Measurements from ENCODE around the gene HECTD4.
"Not testable (repeated sequence)": the region's sequence is repeated elsewhere in the genome, so short reads cannot be mapped to it uniquely, and the experiment has no call there.

Gene HECTD4

DNA sequence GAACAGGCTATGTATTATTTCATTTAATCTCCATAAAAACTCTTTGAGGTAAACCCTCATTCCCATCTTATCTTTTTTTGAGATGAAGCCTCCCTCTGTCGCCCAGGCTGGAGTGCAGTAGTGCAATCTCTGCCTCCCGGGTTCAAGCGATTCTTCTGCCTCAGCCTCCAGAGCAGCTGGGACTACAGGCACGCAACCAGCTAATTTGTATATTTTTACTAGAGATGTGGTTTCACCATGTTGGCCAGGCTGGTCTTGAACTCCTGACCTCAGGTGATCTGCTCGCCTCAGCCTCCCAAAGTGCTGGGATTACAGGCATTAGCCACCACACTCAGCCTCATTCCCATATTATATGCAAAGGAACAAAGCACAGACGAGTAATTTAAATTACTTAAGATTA lies 25.5 kb upstream of the HECTD4 start:
- not testable (repeated sequence) for DNase-seq (ENCODE audit: low read depth in 2 of 2)

DNA sequence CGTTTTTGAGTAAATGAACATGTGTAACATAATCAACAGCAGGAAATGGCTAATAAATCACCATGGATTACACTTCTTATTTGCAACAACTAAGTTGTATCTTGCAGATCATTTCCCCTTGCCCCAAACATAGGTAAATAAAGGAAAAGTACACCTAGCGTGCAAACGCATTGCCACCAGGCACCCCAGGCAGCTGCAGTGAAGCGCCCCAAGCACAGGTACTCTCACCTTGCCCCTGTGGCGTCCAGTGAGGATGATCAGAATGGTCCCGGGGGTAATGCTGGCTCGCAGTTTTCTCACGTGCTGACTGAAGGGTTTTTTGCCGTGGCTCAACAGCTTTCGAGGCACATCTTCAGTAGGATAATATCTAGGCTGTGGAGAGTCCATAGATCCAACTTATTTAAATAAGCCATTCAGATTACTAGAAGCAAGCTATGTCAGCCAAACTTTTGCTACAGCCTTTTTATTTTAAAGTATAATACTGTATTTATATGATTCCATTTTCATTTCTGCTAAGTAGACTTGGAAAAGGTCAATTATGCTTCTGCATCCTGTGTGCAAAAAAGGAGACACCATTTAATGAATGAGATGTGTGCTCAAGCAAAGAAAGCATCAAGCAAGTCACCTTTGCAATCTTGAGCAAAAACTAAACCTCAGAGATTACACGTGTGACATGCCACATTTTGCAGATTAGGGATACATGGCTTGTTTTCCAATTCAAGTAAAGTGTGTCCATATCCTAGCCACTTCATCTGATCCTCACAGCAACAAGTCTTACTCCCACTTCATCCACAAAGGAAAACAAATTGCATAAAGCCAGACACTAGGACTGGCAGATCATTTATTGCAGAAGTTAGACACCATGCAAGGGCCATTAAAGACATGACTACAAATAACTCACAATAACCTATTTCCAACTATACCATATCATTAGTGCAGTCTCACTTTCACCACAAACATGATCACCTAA lies 24.6 kb upstream of the HECTD4 start:
- DNase-seq (ENCODE audit: low read depth in 2 of 2): no peak

DNA sequence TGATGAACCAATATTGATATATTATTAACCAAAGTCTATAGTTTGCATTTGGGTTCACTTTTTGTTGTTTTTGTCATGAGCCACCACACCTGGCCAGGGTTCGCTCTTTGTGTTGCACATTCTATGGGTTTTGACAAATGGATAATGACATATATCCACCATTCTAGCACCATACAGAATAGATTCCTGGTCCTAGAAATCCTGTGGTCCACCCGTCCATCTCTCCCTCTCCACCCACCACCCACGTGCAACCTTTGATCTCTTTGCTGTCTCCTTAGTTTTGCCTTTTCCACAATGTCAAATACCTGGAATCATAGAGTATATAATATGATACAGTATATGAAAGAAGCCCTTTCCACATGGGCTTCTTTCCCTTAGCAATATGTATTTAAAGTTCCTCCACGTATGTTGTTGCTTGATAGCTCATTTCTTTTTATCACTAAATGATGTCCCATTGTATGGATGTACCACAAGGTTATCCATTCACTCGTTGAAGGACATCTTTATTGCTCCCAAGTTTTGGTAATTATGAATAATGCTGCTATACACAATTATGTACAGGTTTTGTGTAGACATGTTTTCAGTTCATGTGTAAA lies 19.8 kb upstream of the HECTD4 start:
- no peak for DNase-seq (ENCODE audit: low read depth in 2 of 2)

DNA sequence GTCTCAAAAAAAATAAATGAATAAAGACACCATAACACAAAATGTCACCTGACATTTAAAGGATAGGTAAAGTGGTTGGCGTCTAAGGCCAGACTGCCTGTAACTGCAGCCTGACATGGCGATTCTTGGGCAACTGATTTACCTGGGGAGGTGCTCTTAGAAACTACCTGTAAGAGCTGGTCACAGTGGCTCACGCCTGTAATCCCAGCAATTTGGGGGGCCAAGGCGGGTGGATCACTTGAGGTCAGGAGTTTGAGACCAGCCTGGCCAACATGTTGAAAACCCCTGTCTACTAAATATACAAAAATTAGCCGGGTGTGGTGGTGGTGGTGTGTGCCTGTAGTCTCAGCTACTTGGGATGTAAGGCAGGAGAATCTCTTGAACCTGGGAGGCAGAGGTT lies 18.8 kb upstream of the HECTD4 start:
- DNase-seq (ENCODE audit: low read depth in 2 of 2): no peak

DNA sequence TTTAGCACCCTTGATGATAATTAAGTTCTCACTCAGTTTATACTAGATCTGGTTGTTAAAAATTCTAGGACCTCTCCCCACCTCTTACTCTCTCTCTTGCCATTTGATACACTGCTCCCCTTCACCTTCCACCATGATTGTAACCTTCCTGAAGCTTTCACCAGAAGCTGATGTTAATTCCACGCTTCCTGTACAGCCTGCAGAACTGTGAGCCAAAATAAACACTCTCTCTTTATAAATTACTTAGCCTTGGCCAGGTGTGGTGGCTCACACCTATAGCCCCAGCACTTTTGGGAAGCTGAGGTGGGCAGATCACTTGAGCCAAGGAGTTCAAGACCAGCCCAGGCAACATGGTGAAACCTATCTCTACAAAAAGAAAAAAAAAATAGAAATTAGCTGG lies 11.1 kb upstream of the HECTD4 start:
- DNase-seq (ENCODE audit: low read depth in 2 of 2): no peak

DNA sequence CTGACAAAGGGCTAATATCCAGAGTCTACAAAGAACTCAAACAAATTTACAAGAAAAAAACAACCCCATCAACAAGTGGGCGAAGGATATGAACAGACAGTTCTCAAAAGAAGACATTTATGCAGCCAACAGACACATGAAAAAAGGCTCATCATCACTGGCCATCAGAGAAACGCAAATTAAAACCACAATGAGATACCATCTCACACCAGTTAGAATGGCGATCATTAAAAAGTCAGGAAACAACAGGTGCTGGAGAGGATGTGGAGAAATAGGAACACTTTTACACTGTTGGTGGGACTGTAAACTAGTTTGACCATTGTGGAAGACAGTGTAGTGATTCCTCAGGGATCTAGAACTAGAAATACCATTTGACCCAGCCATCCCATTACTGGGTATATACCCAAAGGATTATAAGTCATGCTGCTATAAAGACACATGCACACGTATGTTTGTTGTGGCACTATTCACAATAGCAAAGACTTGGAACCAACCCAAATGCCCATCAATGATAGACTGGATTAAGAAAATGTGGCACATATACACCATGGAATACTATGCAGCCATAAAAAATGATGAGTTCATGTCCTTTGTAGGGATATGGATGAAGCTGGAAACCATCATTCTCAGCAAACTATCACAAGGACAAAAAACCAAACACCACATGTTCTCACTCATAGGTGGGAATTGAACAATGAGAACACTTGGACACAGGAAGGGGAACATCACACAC lies 7.9 kb upstream of the HECTD4 start:
- DNase-seq (ENCODE audit: low read depth in 2 of 2): not testable (repeated sequence)

DNA sequence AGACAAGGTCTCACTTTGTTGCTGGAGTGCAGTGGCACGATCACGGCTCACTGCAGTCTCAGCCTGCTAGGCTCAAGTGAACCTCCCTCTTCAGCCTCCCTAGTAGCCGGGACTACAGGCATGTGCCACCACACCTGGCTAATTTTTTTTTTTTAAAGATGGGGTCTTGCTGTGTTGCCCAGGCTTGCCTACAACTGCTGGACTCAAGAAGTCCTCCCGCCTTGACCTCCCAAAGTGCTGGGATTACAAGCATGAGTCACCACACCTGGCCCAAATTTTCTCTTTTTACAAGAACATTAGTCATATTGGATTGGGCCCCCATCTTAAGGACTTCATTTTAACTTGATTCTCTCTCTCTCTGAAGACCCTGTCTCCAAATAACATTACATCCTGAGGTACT lies 7.0 kb upstream of the HECTD4 start:
- no peak for DNase-seq (ENCODE audit: low read depth in 2 of 2)

DNA sequence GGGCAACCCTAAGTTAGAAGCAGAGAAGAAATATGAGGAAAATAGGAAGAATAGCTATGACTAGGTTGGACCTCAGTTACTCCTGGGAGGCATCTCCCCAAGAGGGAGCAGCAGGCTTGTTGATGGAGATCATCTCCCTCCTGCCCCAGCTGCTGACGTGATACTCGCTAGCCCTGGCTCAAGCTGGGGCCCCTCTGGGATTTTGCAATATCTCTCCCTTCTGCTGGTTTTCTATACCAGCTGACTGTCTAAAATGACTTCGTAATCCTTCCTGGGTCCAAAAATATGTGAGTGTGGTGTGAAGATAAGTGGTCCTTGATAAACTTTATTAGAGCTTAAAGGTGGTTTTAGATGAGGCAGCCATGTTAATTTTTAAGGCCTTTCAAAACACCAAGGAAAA lies 4.5 kb upstream of the HECTD4 start:
- DNase-seq (ENCODE audit: low read depth in 2 of 2): no peak

DNA sequence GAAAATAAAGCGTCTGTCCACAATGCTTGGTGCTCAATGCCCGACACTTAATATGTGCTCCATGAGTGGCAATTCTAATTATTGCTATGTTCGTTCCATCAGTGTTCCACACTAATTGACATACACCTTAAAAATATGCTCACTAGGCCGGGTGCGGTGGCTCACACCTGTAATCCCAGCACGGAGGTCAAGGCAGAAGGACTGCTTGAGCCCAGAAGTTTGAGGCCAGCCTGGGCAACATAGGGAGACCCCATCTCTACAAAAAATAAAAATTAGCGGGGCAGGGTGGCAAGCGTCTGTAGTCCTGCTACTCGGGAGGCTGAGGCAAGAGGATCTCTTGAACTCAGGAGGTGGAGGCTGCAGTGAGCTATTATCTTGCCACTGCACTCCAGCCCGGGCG lies 635 bp upstream of the HECTD4 start:
- DNase-seq (ENCODE audit: low read depth in 2 of 2): no peak

DNA sequence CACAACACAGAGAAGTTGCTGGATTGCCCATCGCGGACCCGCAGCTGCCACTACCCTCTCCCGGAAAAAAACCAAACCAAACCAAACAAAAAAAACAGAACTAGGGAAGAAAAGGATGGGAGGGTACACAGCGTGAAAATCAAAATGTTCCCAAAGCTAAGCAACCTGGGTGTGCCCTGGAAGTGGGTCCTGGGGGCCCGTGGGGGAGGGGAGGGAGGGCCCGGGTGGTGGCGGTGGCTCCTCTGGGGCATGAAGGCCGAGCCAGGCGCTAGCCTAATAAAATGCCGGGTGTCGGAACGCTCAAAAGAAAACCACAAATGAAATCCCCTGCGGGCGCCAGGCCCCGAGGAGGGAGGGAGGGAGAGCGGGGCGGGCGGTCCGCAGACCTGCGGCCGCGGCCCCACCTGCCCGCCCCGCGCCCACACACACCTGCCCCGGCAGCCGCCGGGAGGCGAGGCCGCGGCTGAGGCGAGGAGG lies 787 bp downstream of the HECTD4 start:
- no peak for DNase-seq (ENCODE audit: low read depth in 2 of 2)

DNA sequence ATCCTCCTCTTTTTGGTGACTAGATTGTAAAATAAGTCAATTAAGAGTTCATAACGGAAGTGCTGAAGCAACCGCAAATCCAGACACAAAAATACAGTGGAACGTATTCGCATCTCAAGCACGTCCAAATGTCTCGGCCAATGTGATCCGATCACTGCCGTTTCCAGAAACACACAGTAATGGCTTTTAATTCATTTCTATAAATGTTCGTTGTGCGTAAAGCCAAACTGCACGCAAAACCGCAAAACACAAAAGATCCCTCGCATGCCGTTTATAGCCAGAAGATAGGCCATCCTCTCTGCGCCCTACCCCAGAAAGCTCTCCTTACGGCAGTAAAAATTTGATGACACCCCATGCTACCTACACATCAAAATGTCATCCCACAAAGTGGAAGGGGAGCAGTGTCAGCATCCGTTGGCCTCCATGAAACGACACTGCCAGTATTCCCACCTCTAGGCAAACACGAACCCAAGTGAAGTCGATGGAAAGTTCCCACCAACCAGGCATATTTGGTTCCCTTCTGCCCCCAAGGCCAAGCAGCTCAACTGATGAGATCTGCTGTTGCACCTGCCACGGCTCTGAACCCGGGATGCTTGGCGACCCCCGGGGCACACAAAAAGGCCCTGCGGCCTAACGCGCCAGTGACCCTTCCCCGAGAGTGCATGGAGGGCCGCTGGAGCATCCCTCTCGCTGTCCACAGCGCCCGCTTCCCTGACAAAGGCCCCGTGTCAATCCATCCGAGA lies 1.4 kb downstream of the HECTD4 start:
- DNase-seq (ENCODE audit: low read depth in 2 of 2): no peak

DNA sequence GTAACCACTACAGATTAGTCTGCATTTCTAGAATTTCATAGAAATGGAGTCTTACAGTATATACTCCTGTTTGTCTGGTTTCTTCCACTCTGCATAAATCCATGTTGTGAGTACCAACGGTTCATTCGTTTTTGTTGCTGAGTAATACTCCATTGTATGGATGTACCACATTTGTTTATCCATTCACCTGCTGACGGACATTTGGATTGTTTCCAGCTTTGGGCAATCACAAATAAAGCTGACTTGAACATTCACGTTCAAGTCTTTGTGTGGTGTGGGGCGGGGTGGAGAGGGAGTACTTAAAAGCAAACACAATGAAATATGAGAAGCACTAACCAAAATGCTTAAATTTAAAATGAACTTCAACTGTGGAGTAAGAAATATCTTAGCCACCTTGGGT lies 7.1 kb downstream of the HECTD4 start:
- DNase-seq (ENCODE audit: low read depth in 2 of 2): no peak

DNA sequence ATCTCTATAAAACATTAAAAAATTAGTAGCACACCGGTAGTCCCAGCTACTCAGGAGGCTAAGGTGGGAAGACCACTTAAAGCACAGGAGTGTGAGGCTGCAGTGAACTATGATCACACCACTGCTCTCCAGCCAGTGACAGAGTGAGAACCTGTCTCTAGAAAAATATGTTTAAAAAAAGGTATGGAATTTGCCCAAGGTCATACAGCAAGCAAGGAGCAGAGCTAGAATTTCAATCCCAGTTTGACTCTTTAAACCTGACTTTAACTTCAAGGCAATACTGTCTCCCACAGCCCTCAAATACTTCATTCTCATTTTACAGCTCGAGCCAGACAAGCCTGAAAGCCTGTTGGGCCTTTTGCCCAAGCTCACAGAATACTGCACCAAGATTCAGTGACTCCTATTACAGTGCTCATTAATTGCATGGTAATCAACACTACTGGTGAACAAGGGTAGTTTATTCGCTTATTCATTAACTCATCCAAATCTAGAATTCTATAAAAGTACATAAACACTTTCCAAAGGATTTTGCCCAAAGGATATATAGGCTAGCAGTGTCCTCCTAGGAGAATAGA lies 8.0 kb downstream of the HECTD4 start:
- no peak for DNase-seq (ENCODE audit: low read depth in 2 of 2)

DNA sequence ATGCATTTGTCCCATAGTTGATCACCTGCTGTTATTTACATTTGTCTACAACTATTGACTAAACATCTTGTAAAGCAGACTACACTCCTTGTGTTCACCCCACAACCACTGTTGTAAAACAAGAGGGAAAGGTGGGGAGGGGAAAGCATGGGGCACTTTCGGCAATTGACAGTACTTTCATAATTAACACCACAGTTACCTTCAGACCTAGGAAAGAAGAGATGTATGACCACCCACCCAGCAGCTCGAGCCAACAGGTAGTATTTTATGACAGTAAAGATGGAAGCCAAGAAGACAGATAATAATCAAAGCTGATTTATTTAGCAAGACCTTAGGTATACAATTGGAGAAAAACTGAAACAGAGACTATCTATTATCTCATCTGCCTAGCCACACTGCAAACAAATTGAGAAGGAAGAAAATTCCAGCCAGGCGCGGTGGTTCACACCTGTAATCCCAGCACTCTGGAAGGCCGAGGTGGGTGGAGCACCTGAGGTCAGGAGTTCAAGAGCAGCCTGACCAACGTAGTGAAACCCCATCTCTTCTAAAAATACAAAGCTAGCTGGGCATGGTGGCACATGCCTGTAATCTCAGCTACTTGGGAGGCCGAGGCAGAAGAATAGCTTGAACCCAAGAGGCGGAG lies 11.2 kb downstream of the HECTD4 start:
- no peak for DNase-seq (ENCODE audit: low read depth in 2 of 2)

DNA sequence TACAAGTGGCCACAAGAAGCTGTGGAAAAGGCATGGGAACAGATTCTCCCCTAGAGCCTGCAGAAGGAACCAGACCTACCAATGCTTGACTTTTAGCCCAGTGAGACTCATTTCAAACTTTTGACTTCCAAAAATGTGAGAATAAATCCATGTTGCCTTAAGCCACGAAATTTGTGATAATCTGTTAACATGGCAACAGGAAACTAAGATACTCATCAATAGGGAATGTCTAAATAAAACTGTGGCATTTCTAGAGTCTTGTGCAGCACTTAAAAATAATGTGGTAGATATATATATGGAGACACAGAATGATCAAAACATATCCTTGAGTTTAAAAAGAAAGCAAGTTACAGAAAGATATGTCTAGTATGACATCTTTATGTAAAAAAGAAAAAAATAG lies 12.0 kb downstream of the HECTD4 start:
- no peak for DNase-seq (ENCODE audit: low read depth in 2 of 2)

DNA sequence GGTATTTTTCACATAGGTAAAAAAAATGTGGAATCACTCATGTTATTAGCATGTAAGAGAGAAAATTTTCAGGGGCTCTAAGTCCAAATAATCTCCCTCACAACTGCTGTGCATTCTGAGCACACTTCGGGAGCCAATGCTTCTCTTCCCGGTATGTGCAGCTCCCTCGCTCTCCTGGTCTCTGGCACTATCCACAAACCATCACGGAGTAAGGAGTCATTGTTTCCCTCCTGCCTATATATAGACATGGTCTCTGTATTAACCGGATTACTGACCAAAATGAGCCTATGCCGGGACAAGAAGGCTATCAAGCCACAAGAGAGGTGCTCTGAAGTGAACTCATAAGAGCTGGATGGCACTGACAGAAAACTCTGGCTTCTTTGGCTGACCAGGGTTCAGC lies 13.4 kb downstream of the HECTD4 start:
- no peak for DNase-seq (ENCODE audit: low read depth in 2 of 2)

DNA sequence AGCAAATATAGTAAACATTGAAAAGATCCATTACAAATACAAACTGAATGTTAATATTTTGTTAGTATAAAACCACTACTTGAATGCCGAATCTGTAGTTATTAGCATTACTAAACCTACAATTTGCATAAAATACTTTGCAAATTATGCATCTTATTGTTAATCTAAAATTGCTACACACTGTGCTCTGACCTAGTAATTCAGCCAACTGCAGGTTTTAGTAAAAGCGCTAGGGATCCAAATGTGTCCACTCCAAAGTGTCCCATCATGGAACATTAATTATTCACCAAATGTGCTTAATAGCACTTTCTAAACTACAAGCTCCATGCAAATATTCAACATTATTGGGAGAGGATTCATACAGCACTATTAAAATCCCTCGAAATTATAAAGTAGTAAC lies 14.3 kb downstream of the HECTD4 start:
- DNase-seq (ENCODE audit: low read depth in 2 of 2): no peak

DNA sequence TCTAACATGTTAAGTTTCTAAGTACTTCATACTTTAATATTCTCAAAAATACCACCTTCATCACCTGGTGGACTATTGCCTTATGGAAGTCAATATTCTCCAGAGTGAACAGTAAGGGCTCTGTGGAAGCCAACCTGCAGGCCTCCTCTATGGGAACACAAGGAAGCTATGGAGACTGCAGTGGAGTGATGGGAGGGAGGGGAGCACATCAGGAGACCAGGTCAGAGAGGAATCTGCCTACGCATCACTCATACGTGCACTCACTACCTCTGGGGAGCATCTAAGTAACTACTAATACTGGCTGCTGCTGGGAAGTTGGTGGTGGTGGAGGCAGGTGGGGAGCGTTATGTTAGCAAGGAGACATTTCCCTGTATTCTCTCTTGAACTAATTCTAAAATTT lies 19.9 kb downstream of the HECTD4 start:
- no peak for DNase-seq (ENCODE audit: low read depth in 2 of 2)

DNA sequence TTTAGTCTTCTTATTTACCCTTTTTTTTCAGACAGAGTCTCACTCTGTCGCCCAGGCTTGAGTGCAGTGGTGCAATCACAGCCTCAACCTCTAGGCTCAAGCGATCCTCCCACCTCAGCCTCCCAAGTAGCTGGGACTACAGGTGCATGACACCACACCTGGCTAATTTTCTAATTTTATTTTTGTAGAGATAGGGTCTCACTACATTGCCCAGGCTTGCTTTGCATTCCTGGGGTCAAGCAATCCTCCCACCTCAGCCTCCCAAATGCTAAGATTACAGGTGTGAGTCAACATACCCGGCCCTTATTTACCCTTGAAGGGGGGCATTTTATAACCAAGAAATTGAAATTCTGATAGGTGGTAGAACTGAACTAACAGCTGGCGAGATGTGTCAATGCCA lies 21.0 kb downstream of the HECTD4 start:
- no peak for DNase-seq (ENCODE audit: low read depth in 2 of 2)

DNA sequence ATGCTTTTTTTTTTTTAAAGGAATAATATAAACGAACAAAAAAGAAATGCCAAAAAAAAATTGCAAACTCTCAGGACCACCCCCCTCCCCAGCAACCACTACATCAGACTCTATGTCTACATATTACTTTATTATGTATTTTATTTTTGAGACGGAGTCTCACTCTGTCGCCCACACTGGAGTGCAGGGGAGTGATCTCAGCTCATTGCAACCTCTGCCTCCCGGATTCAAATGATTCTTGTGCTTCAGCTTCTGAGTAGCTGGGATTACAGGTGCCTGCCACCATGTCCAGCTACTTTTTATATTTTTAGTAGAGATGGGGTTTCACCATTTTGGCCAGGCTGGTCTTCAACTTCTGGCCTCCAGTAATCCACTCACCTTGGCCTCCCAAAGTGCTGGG lies 22.9 kb downstream of the HECTD4 start:
- no peak for DNase-seq (ENCODE audit: low read depth in 2 of 2)

DNA sequence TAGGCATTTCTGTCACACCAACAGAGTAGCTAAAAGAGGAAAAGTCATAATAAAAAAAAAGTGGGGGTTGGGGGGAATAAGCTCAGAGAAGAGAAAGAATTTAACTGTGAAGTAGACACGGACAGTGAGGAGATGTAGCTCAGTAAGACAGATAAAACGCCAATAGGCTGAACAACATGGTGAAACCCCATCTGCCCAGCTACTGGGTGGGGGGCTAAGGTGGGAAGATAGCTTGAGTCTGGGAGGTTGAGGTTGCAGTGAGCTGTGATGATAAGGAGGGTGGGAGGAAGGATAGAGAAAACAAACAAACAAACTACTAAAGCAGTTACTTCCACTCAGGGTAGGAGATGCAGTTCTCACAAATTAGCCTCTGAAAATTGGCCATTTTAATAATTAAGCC lies 25.0 kb downstream of the HECTD4 start:
- DNase-seq (ENCODE audit: low read depth in 2 of 2): no peak
